ENCODE data around the gene PARP6.

Gene PARP6

GRCh38 chr15:72239652-72240051 is 32.7 kb downstream of the PARP6 start:
- Histone ChIP-seq H3K27ac (no peak overlapping the region), H3K4me3 (ENCODE audit: low read depth, low read length) (no peak overlapping the region), H3K36me3 (peaks cover 48% of the 10 kb centered on the region), H3K27me3 (ENCODE audit: insufficient read depth, low read depth, severe bottlenecking) (no peaks in the 10 kb centered on the region), H3K9me3 (ENCODE audit: severe bottlenecking) (no peaks in the 10 kb centered on the region)
- no peak for DNase-seq
- no peak for TF ChIP-seq CTCF (IDR thresholded peaks at IDR 0.05; ENCODE audit: low read depth, low read length)

- Histone ChIP-seq H3K36me3 (peaks cover 38% of the 10 kb centered on the region), H3K27me3 (ENCODE audit: insufficient read depth, low read depth, severe bottlenecking) (no peaks in the 10 kb centered on the region), H3K4me3 (ENCODE audit: low read depth, low read length) (no peak overlapping the region), H3K9me3 (ENCODE audit: severe bottlenecking) (no peaks in the 10 kb centered on the region), H3K27ac (no peak overlapping the region)
- no peak for DNase-seq
- no peak for TF ChIP-seq CTCF (IDR thresholded peaks at IDR 0.05; ENCODE audit: low read depth, low read length)
These were observed 33.8 kb downstream of the PARP6 start for GRCh38 chr15:72238586-72238985.

GRCh38 chr15:72237853-72238224 is 34.5 kb downstream of the PARP6 start:
- H3K27ac ChIP-seq, result no peak overlapping the region
- no peaks in the 10 kb centered on the region for H3K9me3 ChIP-seq (ENCODE audit: severe bottlenecking)
- H3K36me3 ChIP-seq, result peaks cover 36% of the 10 kb centered on the region
- no peak for TF ChIP-seq CTCF (IDR thresholded peaks at IDR 0.05; ENCODE audit: low read depth, low read length)
- H3K4me3 ChIP-seq (ENCODE audit: low read depth, low read length), result no peak overlapping the region
- DNase-seq, result no peak
- no peaks in the 10 kb centered on the region for H3K27me3 ChIP-seq (ENCODE audit: insufficient read depth, low read depth, severe bottlenecking)

- no peak for TF ChIP-seq CTCF (IDR thresholded peaks at IDR 0.05; ENCODE audit: low read depth, low read length)
- Histone ChIP-seq H3K9me3 (ENCODE audit: severe bottlenecking) (no peaks in the 10 kb centered on the region), H3K27ac (peak overlapping the region; percentile 38), H3K27me3 (ENCODE audit: insufficient read depth, low read depth, severe bottlenecking) (no peaks in the 10 kb centered on the region), H3K36me3 (peaks cover 34% of the 10 kb centered on the region), H3K4me3 (ENCODE audit: low read depth, low read length) (no peak overlapping the region)
- peak; percentile 45 for DNase-seq
These were observed 35.1 kb downstream of the PARP6 start for GRCh38 chr15:72237029-72237852.

- Histone ChIP-seq H3K27ac (no peak overlapping the region), H3K9me3 (ENCODE audit: severe bottlenecking) (no peaks in the 10 kb centered on the region), H3K36me3 (peaks cover 26% of the 10 kb centered on the region), H3K4me3 (ENCODE audit: low read depth, low read length) (no peak overlapping the region), H3K27me3 (ENCODE audit: insufficient read depth, low read depth, severe bottlenecking) (no peaks in the 10 kb centered on the region)
- no peak for TF ChIP-seq CTCF (IDR thresholded peaks at IDR 0.05; ENCODE audit: low read depth, low read length)
- no peak for DNase-seq
These were observed 35.9 kb downstream of the PARP6 start for GRCh38 chr15:72236381-72237003.
